Pulmonary artery endothelial cell (primary cell): ENCODE data around the gene AP1G1. TPM values are rescaled to one million over a fixed set of nuclear protein-coding genes. Genes with fewer than 3 reads are reported as not detected.
"Not testable (repeated sequence)": the region's sequence is repeated elsewhere in the genome, so short reads cannot be mapped to it uniquely, and the experiment has no call there.

Source experiments
- DNase-seq: peaks from one replicate; pipeline ENCODE4 v3.0.0-alpha.2; 2011; ENCODE audit warnings: low read depth, low spot score
- total RNA-seq: library from RNA; depleted of rRNA; stranded (reverse); fragments of >200 nt; gene quantifications from 2 replicates; pipeline ENCODE4 v1.2.3, GENCODE V29; 2014

Gene AP1G1
- 44.6 and 62.2 TPM in 2 replicates for total RNA-seq

DNA sequence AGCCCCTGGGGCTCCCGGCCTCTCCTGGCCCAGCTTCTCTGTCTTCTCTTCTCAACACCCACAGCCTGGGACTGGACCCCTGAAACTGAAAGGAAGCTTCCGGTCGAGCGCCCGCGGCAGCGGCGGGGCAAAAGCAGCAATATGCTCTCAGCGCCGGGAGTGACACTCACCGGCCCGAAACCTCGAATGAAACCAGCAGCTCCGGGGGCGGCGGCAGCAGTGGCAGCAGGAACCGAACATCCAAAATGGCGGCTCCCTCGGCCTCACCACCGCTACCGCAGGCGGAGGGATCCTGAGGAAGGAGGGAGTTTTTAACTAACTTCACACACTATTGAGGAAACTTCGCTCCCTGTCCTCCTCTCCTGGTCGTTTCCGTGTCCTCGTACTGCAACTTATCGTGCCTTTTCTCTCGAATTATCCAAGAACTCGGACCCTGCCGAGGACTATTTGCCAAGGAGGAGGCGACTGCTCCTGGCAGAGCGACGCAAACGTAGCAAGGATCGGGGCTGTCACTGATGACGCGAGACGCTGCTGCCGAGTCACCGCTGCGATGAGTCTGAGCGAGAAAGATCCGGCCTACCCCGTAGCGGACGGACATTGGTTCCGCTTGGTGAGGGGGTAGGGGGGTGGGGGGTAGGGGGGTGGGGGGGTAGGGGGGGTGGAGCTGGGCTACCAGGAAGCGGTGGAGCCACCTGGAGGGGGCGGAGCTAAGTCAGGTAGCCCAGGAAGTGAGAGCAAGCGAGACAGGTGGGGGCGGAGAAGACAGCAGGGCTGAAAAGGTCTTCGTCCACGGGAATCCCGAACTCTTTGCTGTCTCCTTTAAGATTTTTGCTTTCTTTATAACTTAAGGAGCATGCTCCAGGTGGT, at the start of gene AP1G1:
Gene AP1G1 (minus strand): TSS at position 242 of the 867 bp plus-strand sequence. CDS start 19,355 bp downstream, outside the sequence.
- DNase-seq, result peak; percentile 98

DNA sequence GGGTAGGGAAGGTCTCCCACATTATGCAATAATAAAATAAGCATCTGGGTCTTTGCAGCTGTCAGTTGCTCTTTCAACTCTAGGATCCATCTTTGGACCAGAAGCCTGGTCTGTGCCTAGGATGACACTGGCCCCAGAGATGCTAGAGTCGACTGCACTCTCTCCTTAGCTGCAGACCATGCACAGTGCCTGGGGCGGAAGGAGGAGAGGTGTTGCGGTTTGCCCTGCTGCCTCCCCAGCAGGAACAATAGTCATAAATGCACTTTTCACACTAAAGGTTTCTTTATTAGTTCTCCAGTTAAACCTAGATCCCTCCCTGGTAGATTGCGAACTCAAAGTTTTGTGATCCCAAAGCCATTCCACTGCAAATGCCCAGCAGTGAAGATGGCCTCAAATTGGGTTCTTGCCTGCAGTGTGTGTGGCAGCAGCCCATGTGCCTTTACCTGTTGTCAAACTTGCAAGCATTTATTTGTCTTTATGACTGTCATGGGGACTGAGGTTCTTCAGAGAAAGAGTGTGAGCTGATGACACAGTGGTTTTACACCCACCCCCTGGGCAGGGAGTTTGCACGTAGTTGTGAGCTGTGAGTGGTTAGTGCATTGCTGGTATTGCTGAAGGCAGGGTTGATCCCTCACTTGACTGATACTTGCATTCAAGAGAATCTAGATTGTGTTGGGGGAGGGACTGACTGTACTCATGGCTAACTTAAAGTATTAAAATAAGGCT, 47.5 kb upstream of the AP1G1 start:
- no peak for DNase-seq

DNA sequence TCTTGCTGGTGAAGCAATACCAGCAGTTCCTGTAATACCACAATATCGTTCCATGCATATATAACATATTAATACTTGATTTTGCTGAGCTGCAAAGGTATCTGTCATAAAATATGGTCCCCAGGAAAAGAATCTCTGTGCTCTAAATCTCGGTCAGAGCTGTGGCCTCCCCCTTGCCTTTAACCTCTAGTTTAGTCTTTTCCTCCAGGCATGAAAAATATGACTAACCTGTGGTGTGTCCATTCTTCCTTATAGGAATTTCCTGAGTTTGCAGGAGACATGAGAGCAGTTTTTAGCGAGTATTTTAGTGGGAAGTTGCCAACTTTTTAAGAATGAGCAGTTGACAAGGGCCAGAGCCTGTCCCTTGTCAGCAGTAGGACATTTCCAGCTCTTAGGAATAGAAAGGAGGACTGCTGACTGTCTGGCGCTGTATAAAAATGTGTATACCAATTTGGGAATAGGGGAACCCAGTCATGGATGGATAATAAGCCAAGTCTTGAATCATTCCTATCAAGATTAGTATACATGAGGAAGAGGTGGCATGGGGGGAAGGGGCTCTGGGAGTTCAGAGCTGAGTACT, 45.8 kb upstream of the AP1G1 start:
- DNase-seq, result no peak

DNA sequence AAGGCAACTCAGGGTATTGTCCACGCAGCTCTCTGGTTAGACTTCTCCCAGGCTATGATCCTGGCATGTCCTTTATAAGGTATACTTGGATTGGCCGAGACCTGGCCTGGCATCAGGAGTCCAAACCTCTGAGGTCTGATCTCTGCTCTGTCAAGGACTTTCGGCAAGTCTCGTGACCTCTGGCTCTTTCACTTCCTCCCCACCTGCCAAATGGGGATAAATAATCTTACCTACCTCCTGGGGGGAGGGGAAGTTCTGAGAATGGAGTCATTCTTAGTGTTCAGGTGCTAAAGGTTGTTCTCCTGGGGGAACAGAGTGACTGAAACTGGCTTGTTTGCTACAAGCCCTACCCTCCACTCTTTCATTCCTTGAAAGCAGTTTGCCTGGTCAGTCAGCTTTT, 44.8 kb upstream of the AP1G1 start:
- DNase-seq, result no peak

DNA sequence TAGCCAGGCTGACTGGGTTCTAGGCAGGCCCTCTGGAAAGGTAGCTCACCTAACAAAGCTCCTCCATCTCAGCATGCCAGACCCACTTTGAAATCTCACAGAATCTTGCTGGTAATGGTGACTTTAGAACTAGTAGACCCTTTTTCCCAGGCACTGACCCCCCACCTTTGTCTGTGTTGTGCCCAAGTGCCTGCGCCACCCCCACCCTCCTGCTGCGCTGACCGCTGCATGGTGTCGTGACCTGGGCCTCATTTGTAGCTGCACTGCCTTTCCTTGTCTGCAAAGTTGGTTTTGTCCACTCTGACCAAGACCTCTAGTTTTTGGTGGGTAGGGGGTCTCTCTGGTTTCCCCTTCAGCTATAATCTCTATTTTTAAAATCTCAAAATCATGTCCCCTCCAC, 43.9 kb upstream of the AP1G1 start:
- no peak for DNase-seq

DNA sequence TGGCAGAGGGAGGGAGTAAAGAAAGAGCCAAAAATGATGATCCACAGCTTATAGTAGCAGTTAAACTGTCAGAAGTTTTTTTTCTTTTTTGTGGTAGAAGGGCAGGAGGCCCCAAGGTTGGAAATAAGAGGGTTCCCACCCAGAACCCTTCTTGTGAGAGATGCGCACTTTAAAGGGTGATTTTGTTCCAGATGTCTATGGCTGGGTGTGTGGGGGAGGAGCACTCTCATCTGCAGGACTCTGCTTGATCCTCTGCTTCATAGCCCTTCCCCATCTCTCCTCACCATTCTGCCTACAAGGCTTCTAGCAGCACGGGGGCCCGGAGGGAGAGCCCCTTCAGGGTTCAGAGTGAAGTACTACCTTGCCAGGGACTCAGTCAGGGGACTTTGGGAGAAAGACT, 43.5 kb upstream of the AP1G1 start:
- no peak for DNase-seq

DNA sequence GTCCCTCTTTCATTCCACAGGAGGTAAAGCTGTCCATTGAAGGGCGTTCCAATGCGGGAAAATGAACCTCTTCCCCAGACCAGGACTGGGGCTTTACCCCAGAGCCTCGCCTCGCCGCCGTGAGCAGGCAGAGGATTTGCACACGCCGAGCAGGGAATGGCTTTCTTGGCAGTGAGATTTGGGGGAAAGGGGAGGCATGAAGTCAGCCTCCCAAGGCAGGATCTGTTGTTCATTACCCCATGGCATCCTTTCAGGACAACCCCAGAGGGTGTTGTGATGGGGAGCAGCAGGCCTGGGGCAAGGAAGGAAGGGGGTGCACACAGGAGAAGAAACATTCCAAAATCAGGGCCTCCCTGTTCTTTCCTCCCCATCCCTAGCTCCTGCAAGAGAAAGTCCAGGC, 43.1 kb upstream of the AP1G1 start:
- no peak for DNase-seq

DNA sequence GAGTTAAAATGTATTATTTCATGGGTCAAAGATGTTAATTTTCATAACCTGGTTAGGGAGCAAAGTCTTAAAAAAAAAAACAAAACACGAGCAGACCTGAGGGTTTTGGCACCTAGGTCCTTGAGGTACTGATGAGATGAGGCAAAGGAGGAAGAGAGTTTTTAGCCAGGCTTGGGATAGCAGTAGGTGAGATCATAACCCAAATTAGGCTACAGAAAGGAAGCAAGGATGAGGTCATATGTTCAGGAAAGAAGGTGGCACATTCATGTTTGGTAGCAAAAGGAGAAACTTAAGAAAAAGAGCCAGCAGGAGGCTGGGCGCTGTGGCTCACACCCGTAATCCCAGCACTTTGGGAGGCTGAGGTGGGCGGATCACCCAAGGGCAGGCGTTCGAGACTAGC, 40.0 kb upstream of the AP1G1 start:
- DNase-seq, result no peak

DNA sequence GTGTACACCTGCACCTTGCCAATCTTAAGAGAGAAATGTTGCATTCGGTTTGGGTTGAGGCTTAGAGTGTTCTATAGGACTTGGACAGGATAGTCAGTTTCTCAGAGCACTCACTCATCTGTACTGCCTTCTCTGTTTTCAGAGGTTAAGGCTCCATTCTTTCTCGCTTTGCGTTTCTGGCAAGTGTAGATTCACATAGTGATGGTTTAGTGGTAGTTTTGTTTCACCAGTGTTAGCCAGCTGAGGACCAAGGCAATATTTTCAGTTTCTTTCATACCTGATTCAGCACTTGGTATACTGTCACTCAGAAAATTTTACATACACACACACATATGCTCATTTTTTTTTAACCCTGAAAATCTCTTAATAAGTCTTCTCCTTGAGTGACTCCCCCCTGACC, 38.5 kb upstream of the AP1G1 start:
- no peak for DNase-seq

DNA sequence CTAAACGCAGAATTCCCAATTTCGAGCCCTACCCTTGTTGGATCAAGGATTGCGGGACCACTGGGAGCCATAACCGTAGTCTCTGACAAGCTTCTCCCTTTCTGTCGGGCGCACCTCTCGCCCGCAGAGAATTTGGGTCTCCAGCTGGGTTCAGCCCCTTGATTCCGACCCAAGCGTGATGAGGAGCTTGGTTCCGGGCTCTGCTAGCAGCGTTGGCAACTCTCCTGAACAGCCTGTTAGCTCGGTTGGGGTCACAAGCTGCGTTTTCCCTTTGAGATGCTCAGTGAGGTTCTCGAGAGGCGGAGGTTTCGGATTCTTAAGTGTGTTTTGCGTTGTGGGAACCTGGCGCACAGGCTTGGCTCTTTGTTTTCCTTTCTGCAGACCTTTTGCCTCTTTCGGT, 37.8 kb upstream of the AP1G1 start:
- no peak for DNase-seq

DNA sequence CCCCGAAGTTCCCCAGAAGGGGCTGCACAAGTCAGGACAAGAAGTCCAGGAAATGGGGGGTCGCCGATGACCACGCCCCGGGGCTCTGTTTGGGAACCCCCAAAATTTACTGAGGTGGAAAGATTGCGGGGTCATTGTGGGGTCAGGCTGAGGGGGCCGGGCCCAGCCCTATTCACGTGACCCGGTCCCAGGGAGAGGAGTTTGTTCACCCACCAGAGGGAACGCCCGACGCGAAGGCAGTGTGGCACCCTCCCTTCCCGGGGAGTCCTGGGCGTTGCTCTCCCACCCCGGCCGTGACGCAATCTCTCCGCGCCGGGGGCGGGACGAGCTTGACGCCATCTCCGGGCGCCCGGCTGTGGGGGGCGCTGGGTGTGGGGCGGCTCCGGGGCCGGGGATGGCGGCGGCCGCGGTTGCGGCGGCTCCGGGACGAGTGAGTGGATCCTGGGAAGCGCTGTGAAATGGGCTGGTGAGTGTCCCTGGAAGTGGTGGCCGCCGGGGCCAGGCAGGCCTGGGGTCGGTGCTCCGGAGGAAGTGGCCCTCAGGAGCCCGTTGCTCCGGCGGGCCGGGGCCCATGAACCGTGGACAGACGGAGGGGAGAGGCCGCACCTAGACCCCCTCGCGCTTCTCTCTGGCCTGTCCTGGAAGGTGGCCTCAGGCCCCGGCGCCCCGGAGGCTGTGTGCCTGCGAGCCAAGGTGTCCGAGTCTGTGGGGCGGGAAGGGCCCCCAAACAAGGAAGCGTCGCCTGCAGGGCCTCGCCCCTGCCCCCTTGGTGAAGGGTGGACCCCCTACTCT, 37.2 kb upstream of the AP1G1 start, which contains the start of gene ATXN1L:
Gene ATXN1L (plus strand): TSS at position 338 of the 792 bp plus-strand sequence. CDS start 3,765 bp downstream, outside the sequence.
- peak; percentile 40 for DNase-seq

DNA sequence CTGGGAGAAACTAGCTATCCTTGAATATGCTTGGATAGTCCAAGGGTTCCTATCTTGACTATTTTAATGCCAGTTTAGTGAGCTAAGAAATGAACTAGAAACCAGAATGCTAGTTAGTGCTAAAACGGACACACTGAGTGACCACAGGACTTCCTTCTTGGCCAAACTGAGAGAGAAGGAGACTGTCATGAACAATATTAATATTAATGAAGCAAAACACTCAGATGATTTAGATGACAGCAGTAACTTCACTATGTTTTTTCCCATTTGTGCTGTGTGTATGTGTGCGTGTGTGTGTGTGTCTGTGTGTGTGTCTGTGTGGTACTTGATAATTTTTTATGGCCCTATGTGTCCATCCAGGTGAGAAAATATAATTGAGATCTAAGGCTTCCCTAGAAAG, 34.9 kb upstream of the AP1G1 start:
- no peak for DNase-seq

DNA sequence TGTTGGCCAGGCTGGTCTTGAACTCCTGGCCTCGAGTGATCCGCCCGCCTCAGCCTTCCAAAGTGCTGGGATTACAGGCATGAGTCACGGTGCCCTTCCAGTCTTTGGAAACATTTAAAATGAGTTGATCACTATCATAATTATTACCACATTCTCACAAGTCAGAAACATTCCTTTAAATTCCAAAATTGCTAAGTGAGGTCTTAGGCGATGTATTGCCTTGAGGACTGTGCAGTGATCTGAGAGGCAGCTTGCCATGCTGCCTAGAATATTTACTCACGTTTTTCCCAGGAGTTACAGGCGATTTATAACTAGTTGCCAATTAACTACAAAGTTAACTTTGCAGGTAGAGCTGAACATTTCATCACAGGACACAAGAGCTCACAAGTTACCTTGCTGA, 31.4 kb upstream of the AP1G1 start:
- DNase-seq, result no peak

DNA sequence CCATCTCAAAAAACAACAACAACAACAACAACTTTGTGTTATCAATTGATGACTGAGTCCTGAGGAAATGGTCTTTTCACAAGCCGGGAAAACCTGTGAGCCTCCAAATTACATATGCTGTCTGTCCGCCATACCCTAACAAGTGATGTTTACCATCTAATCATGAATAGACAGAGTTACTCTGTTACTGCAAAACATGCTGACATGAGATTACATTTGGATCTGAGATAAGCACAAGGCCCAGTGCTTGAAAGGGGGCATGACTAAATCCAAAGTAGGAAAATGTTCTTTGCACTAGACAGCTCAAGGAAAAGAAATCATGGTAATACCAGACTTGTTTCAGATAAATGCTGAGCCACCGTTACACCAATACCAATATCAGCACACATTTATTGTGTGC, 28.5 kb upstream of the AP1G1 start:
- no peak for DNase-seq

DNA sequence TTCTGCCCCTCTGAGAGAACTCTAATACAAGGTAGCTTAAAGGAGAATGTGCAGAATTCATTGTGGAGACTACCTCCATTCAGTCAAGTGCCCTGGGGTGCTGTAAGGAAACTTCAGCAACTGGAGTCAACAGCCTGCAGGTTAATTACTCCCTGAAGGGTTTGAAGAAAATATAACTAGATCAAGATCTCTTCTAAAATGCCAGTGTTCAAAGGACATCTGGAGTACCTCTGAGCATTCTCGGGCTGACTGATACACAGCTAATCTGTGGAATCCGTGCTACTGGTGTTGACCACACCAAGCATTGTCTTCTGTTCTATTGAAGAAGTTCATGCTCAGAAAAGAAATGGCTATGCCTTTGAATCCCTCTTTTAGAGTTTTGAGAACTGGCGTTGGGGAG, 25.7 kb upstream of the AP1G1 start:
- no peak for DNase-seq

DNA sequence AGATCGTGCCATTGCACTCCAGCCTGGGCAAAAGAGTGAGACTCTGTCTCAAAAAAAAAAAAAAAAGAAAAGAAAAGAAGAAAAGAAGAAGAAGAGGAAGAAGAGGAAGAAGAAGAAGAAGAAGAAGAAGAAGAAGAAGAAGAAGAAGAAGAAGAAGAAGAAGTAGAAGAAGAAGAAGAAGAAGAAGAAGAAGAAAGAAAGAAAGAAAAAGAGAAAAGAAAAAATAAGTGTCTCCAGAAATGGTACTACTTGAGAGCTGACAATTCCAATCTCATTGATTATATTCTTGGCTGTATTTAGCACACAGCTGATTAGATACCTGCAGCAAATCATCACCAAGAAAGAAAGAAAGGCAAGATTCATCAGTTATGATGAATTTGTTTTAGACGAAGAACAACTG, 23.5 kb upstream of the AP1G1 start:
- DNase-seq, result not testable (repeated sequence)

DNA sequence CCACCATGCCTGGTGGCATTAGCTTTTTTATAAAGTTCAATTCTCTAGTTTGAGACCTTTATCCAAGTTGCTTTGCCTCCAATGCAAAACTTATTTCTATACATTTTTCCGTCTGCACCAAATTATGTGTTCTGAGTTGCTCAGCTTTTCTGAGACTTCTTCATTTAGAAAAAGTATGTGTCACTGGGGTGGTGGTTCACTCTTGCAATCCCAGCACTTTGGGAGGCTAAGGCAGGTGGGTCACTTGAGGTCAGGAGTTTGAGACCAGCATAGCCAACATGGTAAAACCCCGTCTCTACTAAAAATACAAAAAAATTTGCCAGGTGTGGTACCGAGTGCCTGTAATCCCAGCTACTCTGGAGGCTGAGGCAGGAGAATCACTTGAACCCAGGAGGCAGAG, 23.1 kb upstream of the AP1G1 start:
- not testable (repeated sequence) for DNase-seq

DNA sequence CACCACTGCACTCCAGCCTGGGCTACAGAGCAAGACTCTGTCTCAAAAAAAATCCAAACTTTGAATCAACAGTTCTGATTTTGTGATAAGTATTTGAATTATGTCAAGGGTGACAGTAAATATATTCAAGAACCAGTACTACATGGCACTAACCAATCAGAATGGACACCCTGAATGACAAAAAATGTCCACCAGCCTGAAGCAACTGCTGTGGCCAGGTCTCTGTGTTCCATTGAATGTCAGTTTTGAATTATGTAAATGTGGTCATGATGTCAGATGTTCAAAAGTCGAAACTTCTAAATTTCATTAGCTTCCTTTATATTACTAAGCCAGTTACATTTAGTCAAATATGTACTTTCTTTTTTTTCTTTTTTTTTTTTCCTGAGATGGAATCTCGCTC, 21.7 kb upstream of the AP1G1 start:
- DNase-seq, result no peak

DNA sequence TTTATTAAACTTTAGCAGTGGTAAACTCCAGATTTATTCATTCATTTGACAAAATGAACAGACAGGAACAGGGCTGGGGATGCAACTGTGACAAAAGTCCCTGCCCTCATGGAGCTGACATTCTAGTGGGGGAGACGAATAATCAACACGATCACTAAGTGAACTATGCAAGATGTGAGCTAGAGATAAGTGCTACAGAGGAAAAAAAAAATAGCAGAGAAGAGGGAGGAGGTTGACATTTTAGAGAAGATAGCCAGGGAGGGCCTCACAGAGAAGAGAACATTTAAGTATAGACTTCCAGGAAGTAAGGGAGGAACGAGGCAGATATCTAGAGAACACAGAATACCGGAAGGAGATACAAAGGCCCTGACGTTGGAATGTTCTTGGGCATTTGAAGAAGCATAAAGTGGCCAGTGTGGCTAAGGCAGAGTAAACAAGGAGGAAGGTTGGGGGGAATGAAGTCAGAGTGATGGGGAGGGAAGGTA, 17.9 kb upstream of the AP1G1 start:
- DNase-seq, result no peak

DNA sequence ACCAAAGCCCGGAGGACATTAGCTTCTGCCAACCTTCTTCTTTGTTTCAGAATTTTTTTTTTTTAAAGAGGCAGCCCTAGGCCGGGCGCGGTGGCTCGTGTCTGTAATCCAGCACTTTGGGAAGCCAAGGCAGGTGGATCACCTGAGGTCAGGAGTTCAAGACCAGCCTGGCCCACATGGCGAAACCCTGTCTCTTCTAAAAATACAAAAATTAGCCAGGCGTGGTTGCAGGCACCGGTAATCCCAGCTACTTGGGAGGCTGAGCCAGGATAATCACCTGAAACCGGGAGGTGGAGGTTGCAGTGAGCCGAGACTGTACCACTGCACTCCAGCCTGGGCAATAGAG, 8.5 kb upstream of the AP1G1 start:
- DNase-seq, result not testable (repeated sequence)

DNA sequence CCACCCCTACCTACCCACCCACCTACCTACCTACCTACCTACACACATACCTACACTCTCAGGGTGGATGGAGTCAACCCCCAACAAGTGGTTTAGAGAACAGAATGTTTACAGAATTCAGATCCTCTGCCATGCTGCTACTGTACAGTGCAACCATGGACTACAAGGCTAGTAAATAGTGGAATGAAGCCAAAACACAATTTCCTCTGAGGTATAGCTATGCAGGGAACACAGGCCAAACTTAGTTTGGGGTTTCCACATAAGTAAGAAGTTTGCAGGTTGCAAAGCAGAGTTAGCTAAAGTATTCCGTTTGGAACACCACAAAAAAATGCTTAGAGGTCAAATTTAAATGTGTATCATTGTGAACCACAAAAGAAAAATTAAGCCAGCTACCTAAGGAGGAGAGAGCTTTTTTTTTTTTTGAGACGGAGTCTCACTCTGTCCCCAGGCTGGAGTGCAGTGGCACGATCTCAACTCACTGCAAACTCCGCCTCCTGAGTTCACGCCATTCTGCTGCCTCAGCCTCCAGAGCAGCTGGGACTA, 2.7 kb upstream of the AP1G1 start:
- no peak for DNase-seq
